Measurements from ENCODE around the gene RPS6KA2.

RPS6KA2 gene

DNA sequence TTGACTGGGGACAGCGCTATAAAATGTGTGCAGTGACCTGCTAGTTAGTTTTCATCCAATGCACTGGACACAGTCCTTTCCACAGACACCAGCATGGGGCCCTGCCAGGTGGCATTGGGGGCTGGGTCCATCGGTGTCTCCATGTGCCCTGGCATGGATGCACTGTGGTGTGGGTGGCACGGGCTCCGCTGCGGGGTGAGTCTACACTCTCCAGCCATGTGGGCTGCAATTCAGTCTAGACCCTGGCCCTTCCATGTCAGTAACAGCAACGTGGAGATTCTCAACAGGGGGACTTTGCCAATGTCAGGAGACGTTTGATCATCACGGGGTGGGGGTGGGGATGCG, 140.5 kb downstream of the RPS6KA2 start:
- ChIA-PET POLR2A (no interaction called here), CTCF (no interaction called here)
- TF ChIP-seq HDGF (IDR thresholded peaks at IDR 0.05; ENCODE audit: borderline replicate concordance) (no peak), SP1 (IDR thresholded peaks at IDR 0.05) (no peak), NFRKB (IDR thresholded peaks at IDR 0.05) (no peak), TARDBP (IDR thresholded peaks at IDR 0.05) (no peak), LEF1 (IDR thresholded peaks at IDR 0.05; ENCODE audit: borderline replicate concordance) (no peak), FOXA1 (IDR thresholded peaks at IDR 0.05) (no peak)
- no peak for DNase-seq (ENCODE audit: extremely low spot score)

DNA sequence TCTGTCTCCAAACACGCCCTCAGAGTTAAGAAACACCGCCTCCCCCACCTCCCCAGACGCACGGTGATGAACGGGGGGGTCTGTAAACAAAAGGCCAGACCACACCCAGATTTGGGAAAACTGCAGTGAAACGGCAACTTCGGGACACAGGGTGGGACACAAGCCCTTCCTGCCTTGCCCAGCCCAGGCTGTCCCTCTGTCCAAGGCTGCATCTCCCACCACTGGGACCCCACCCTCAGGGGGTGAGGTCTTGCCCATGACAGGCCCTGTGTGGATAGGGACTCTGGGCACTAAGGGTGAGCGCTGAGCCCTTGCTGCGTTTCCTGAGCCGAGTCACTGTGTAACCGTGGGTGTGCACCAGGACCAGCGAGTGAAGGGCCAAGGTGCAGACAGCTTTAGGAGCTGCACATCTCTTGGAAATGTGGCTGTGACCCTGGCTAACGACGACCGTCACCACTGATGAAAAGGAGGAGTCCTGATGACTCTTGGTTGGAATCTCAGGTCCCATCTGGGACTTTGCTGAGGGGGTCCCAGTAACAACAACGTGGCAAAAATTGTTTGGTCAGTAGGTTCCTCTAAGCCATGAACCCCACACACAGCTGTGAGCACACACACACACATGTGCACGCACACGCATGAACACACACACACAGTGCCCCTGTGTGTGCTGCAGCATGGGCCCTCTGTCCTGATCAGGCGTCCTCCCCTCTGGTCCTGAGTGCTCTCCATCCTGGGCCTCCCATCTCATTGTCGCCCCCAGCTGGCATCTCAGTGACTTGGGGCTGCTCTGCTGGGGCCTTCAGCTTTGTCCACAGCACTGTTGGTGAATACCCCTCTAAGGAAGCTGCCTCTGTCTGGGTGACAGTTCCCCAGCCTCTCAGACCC, 141.2 kb downstream of the RPS6KA2 start:
- TF ChIP-seq ARNT (IDR thresholded peaks at IDR 0.05), result no peak
- TF ChIP-seq BHLHE40 (IDR thresholded peaks at IDR 0.05; ENCODE audit: borderline replicate concordance), result no peak
- no peak for TF ChIP-seq ELF4 (IDR thresholded peaks at IDR 0.05)
- TF ChIP-seq NFRKB (IDR thresholded peaks at IDR 0.05), result no peak
- CTCF ChIA-PET, result no interaction called here
- DNase-seq (ENCODE audit: extremely low spot score), result no peak
- POLR2A ChIA-PET, result no interaction called here

DNA sequence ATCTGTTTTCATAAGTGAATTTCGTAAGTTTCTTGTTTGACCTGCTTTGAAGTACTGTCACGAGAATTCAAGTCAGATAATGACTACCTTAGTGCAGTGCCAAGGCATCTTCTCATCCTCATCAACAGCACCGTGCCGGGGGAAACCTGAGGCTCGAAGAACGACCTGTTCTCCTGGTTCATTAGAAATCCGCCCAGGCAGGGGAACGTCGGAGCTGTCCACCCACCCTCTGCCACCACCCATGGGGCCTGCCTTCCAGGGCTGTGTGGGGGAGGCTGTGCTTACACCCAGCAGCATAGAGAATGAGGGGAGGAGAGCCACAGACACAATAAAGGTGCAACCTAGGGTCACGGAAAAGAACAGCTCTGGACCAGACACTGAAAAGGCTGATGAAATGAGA, 142.2 kb downstream of the RPS6KA2 start:
- TF ChIP-seq NFRKB (IDR thresholded peaks at IDR 0.05) (no peak), FOXA1 (IDR thresholded peaks at IDR 0.05) (no peak), SUZ12 (IDR thresholded peaks at IDR 0.05) (no peak), SP1 (IDR thresholded peaks at IDR 0.05) (no peak), TARDBP (IDR thresholded peaks at IDR 0.05) (no peak), FOXK2 (IDR thresholded peaks at IDR 0.05) (no peak), ELF4 (IDR thresholded peaks at IDR 0.05) (no peak), FOXM1 (IDR thresholded peaks at IDR 0.05; ENCODE audit: borderline replicate concordance) (no peak), L3MBTL2 (conservative IDR thresholded peaks at IDR 0.05) (no peak), LEF1 (IDR thresholded peaks at IDR 0.05; ENCODE audit: borderline replicate concordance) (no peak), ARNT (IDR thresholded peaks at IDR 0.05) (no peak), ZNF384 (IDR thresholded peaks at IDR 0.05) (no peak), CTBP1 (IDR thresholded peaks at IDR 0.05; ENCODE audit: borderline replicate concordance) (no peak), BHLHE40 (IDR thresholded peaks at IDR 0.05; ENCODE audit: borderline replicate concordance) (no peak), HDGF (IDR thresholded peaks at IDR 0.05; ENCODE audit: borderline replicate concordance) (no peak)
- TF ChIP-seq, protein P1, sequence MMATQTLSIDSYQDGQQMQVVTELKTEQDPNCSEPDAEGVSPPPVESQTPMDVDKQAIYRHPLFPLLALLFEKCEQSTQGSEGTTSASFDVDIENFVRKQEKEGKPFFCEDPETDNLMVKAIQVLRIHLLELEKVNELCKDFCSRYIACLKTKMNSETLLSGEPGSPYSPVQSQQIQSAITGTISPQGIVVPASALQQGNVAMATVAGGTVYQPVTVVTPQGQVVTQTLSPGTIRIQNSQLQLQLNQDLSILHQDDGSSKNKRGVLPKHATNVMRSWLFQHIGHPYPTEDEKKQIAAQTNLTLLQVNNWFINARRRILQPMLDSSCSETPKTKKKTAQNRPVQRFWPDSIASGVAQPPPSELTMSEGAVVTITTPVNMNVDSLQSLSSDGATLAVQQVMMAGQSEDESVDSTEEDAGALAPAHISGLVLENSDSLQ (IDR thresholded peaks at IDR 0.05), result no peak
- CTCF ChIA-PET, result no interaction called here
- POLR2A ChIA-PET, result no interaction called here
- no peak for DNase-seq (ENCODE audit: extremely low spot score)

DNA sequence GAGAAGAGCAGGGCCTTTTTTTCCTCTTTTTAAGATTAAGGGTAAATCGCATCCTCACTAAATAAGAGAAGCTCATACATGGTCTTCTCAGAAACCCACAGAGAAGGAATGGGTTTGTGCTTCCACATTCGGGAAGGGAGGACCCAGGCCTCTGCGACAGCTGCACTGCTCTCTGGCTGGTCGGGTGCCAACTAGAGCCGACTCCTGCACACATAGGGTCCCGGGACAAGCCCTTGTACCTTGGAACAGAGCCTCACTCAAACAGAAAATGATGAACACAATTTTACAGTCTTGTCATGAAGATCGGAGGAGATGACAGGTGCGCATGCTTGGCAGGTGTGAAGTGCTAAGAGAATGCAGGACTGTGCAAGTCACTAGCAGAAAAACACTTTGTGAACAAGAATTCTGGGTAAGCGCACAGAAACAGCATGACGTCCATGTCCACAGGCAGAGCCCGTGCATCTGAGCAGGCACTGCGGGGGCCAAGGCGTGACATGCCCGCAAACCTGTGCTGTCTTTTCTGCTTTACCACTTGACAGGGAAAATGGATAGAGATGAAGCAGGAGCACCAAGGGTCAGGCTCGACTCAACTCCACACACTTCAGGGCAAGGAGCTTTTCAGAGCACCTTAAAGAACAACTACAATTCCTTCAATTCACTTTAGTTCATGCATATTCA, 143.3 kb downstream of the RPS6KA2 start:
- DNase-seq (ENCODE audit: extremely low spot score), result no peak
- ChIA-PET CTCF (interaction anchor here (0.6 kb wide), 1 partner anchor 17 kb away, joined by 5 read pairs; no protein-coding TSS in a partner anchor), POLR2A (interaction anchor here (0.6 kb wide), 1 partner anchor 20 kb away, joined by 3 read pairs; no protein-coding TSS in a partner anchor)
- no peak for TF ChIP-seq FOXA1 (IDR thresholded peaks at IDR 0.05)
- TF ChIP-seq ARNT (IDR thresholded peaks at IDR 0.05), result no peak
- no peak for TF ChIP-seq SUZ12 (IDR thresholded peaks at IDR 0.05)
- TF ChIP-seq, protein P1 (IDR thresholded peaks at IDR 0.05), result no peak
- no peak for TF ChIP-seq HDGF (IDR thresholded peaks at IDR 0.05; ENCODE audit: borderline replicate concordance)
- TF ChIP-seq TARDBP (IDR thresholded peaks at IDR 0.05), result no peak
- no peak for TF ChIP-seq L3MBTL2 (conservative IDR thresholded peaks at IDR 0.05)

DNA sequence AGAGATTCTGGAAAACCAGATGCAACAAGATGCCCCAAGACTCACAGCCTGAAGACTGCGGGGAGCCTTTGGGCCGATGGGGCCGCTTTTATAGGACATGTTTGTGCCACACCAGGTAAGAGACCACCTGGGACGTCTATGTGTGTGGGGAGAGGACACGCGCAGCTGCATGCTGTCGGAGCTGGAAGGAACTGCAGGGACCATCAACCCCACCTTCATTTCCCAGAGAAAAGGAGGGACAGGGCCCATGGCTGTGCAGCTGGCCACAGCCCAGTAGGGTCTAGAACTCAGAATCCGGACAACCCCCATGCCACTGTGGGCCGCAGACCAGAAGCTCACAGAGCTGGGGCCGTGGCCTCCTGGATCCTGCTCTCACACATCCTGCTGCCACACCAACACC, 144.0 kb downstream of the RPS6KA2 start:
- DNase-seq (ENCODE audit: extremely low spot score), result no peak
- CTCF ChIA-PET, result no interaction called here
- POLR2A ChIA-PET, result interaction anchor here (0.6 kb wide), 1 partner anchor 19 kb away, joined by 3 read pairs; no protein-coding TSS in a partner anchor
- TF ChIP-seq HDGF (IDR thresholded peaks at IDR 0.05; ENCODE audit: borderline replicate concordance), result no peak
- no peak for TF ChIP-seq SP1 (IDR thresholded peaks at IDR 0.05)
- no peak for TF ChIP-seq ARNT (IDR thresholded peaks at IDR 0.05)
- no peak for TF ChIP-seq FOXK2 (IDR thresholded peaks at IDR 0.05)
- TF ChIP-seq, protein P1 (IDR thresholded peaks at IDR 0.05), result no peak
- no peak for TF ChIP-seq NFRKB (IDR thresholded peaks at IDR 0.05)
- no peak for TF ChIP-seq BHLHE40 (IDR thresholded peaks at IDR 0.05; ENCODE audit: borderline replicate concordance)
- no peak for TF ChIP-seq ZNF384 (IDR thresholded peaks at IDR 0.05)
- no peak for TF ChIP-seq ELF4 (IDR thresholded peaks at IDR 0.05)
- no peak for TF ChIP-seq FOXM1 (IDR thresholded peaks at IDR 0.05; ENCODE audit: borderline replicate concordance)
- TF ChIP-seq FOXA1 (IDR thresholded peaks at IDR 0.05), result no peak
- no peak for TF ChIP-seq CTBP1 (IDR thresholded peaks at IDR 0.05; ENCODE audit: borderline replicate concordance)
- no peak for TF ChIP-seq L3MBTL2 (conservative IDR thresholded peaks at IDR 0.05)
- TF ChIP-seq SUZ12 (IDR thresholded peaks at IDR 0.05), result no peak
